Peyer's patch (tissue), 4 donors: Measurements from ENCODE around the gene TICAM1.

ENCODE experiments used
- CTCF ChIP-seq, 6 experiments: fragments of 450-650 bp in 4 of 6; fragments of 200-600 bp in 2 of 6; sonication (generic) in 1 of 6; IDR thresholded peaks; one replicate each; pipeline ENCODE4 v1.5.1; 2017 to 2019; ENCODE audit warnings: antibody characterized with exemption in 6 of 6, mild to moderate bottlenecking in 3 of 6, moderate library complexity in 1 of 6
- POLR2A ChIP-seq, 2 donors: fragments of 450-650 bp; IDR thresholded peaks; one replicate each; pipeline ENCODE4 v1.5.1; 2017; ENCODE audit warnings: antibody characterized with exemption in 2 of 2, mild to moderate bottlenecking in 2 of 2, moderate library complexity in 2 of 2

DNA sequence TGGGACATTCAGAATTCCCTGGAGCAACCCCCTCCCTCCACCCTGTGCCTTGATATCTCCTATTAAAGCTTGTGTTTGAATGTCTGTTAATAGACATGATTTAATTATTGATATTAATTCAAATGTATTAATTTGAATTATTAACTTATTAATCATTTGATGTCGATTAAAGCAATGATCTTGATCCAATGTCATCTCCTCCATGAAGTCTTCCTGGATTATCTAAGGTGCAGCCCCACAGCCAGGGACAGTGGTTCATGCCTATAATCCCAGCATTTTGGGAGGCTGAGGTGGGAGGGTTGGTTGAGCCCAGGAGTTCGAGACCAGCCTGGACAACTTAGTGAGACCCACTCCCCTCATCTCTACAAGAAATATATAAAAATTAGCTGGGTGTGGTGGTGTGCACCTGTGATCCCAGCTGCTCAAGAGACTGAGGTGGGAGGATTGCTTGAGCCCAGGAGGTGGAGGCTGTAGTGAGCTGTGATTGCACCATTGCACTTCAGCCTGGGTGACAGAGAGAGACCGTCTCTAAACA, 30.4 kb downstream of the TICAM1 start:
- TF ChIP-seq POLR2A (IDR thresholded peaks at IDR 0.05) (no peak), CTCF (IDR thresholded peaks at IDR 0.05) (no peak)
